K562 (cell line): ENCODE measurements around the gene TMEM179. TPM values are rescaled to one million over a fixed set of nuclear protein-coding genes. Genes with fewer than 3 reads are reported as not detected.

Experiments
- ATAC-seq: fragments of 200-7000 bp; cut with Tn5 transposase; 3 replicates; pipeline ENCODE4 v1.9.1; 2020; ENCODE audit warnings: moderate library complexity
- BruUV-seq: library from RNA; stranded (reverse); fragments of 400-500 nt; replicated peaks from 2 replicates; lab custom pipeline; 2021; lab: Mats Ljungman, UMichigan
- CTCF ChIA-PET: fragments of 300-600 bp; formaldehyde crosslinking; extraction: SDS; loops from one replicate; lab custom pipeline; 2021; ENCODE audit warnings: low intra/inter-chr PET ratio; lab: Yijun Ruan, JAX
- POLR2A ChIA-PET: fragments of 300-600, 350-650 bp; sonication (Branson Sonifier 250); formaldehyde crosslinking; extraction: SDS; loops from one replicate; lab custom pipeline; 2021; ENCODE audit warnings: antibody characterized with exemption, inconsistent platforms; lab: Yijun Ruan, JAX
- DNase-seq, 4 experiments: peaks; one replicate each; pipeline versions ENCODE4 v3.0.0 to v3.0.0-alpha.2; 2011 to 2018; ENCODE audit warnings: low spot score in 3 of 4, mixed read lengths in 3 of 4; ENCODE audit errors: extremely low read depth in 1 of 4
- FAIRE-seq: peaks from 2 replicates; lab custom pipeline; 2011; peaks lifted over from hg19 to GRCh38; lab: Jason Lieb, UNC
- H2AFZ ChIP-seq: 2 replicates; pipeline ENCODE4 v1.6.0; 2011; ENCODE audit warnings: low read depth, low read length, control low read depth, inconsistent platforms
- H3K27ac ChIP-seq: fragments of 200-600 bp; 3 replicates; pipeline ENCODE4 v1.8.0; 2011; ENCODE audit warnings: low read depth, mild to moderate bottlenecking, control low read depth, inconsistent platforms, low read length, moderate library complexity, mixed read lengths; ENCODE audit errors: extremely low read depth
- H3K27me3 ChIP-seq, 2 experiments: fragments of 300-600 bp in 1 of 2; 2 replicates in 1 of 2; 3 replicates in 1 of 2; pipeline versions ENCODE4 v1.6.0 to v1.8.0; 2011; ENCODE audit warnings: inconsistent platforms in 2 of 2, low read length in 2 of 2, mild to moderate bottlenecking in 1 of 2, mixed read lengths in 1 of 2, moderate library complexity in 1 of 2; ENCODE audit not compliant: control insufficient read depth in 2 of 2, insufficient read depth in 2 of 2
- H3K36me3 ChIP-seq: fragments of 300-600 bp; 3 replicates; pipeline ENCODE4 v1.8.0; 2011; ENCODE audit warnings: mild to moderate bottlenecking, low read length, inconsistent platforms; ENCODE audit not compliant: control insufficient read depth, insufficient read depth
- H3K4me1 ChIP-seq, 2 experiments: fragments of 200-600 bp in 1 of 2; replicated peaks in 1 of 2; 2 replicates in 1 of 2; 3 replicates in 1 of 2; pipeline versions ENCODE4 v1.5.1 to v1.8.0; 2011; ENCODE audit warnings: inconsistent platforms in 2 of 2, low read length in 2 of 2, mild to moderate bottlenecking in 1 of 2, mixed read lengths in 1 of 2, moderate library complexity in 1 of 2; ENCODE audit not compliant: control insufficient read depth in 2 of 2, insufficient read depth in 2 of 2
- H3K4me2 ChIP-seq: 2 replicates; pipeline ENCODE4 v1.6.1; 2011; ENCODE audit warnings: low read length, control low read depth, inconsistent platforms, mixed read lengths; ENCODE audit not compliant: insufficient read depth
- H3K4me3 ChIP-seq: fragments of 200-600 bp; sonication (generic), shearing (Covaris generic); 2 replicates; pipeline ENCODE4 v1.5.1; 2016; ENCODE audit warnings: control low read depth, inconsistent platforms
- H3K79me2 ChIP-seq: fragments of 200-600 bp; 3 replicates; pipeline ENCODE4 v1.8.0; 2011; ENCODE audit warnings: low read length, inconsistent platforms; ENCODE audit not compliant: control insufficient read depth, insufficient read depth
- H3K9ac ChIP-seq, 2 experiments: 2 replicates each; pipeline versions ENCODE4 v1.6.0 to v1.6.1; 2011; ENCODE audit warnings: low read depth in 2 of 2, low read length in 2 of 2, control low read depth in 1 of 2, inconsistent platforms in 1 of 2, mild to moderate bottlenecking in 1 of 2, mixed read lengths in 1 of 2; ENCODE audit not compliant: insufficient read depth in 1 of 2
- H3K9me1 ChIP-seq: one replicate; pipeline ENCODE4 v1.6.0; 2011; ENCODE audit warnings: inconsistent platforms, mild to moderate bottlenecking, low read length, moderate library complexity; ENCODE audit not compliant: control insufficient read depth, insufficient read depth
- H3K9me3 ChIP-seq: replicated peaks from 2 replicates; pipeline ENCODE4 v1.5.1; 2011; ENCODE audit warnings: low read depth, low read length, inconsistent platforms; ENCODE audit not compliant: control insufficient read depth, insufficient read depth
- H4K20me1 ChIP-seq: replicated peaks from 2 replicates; pipeline ENCODE4 v1.6.1; 2011; ENCODE audit warnings: low read length, inconsistent platforms, mixed read lengths; ENCODE audit not compliant: control insufficient read depth, insufficient read depth
- ATF2 ChIP-seq: sonication (generic); formaldehyde crosslinking; IDR thresholded peaks from 2 replicates; pipeline ENCODE4 v1.8.1; 2022; ENCODE audit warnings: missing genetic modification reagents
- ELF1 ChIP-seq: fragments of 200-800 bp; sonication (Bioruptor generic); IDR thresholded peaks from 2 replicates; pipeline ENCODE4 v1.6.1; 2016; ENCODE audit warnings: missing genetic modification characterization, missing compliant biosample characterization
- KLF10 ChIP-seq: fragments of 250-450 bp; sonication (Bioruptor Pico); IDR thresholded peaks from 2 replicates; pipeline ENCODE4 v1.6.1; 2021; ENCODE audit warnings: matching md5 sums
- MITF ChIP-seq: IDR thresholded peaks from 2 replicates; pipeline ENCODE4 v1.6.1; 2014; ENCODE audit warnings: antibody characterized with exemption
- PURB ChIP-seq: sonication (generic); formaldehyde crosslinking; IDR thresholded peaks from 2 replicates; pipeline ENCODE4 v1.9.0; 2021; ENCODE audit warnings: low read depth, mild to moderate bottlenecking, missing genetic modification reagents
- RUNX1 ChIP-seq: sonication (generic); IDR thresholded peaks from 2 replicates; pipeline ENCODE4 v1.6.1; 2016; ENCODE audit warnings: antibody characterized with exemption, low read depth
- XRCC5 ChIP-seq: fragments of 200-400 bp; formaldehyde crosslinking; IDR thresholded peaks from 2 replicates; pipeline ENCODE4 v1.6.1; 2017; ENCODE audit warnings: low read depth, mild to moderate bottlenecking, low read length
- ZBTB49 ChIP-seq: sonication (generic); formaldehyde crosslinking; IDR thresholded peaks from 2 replicates; pipeline ENCODE4 v1.8.0; 2022; ENCODE audit warnings: missing genetic modification reagents, mild to moderate bottlenecking, borderline replicate concordance
- WGBS: fragments of 100-300 bp; shearing (Covaris generic); methylation state at CpG from one replicate; pipeline ENCODE4 v1.1.6; 2016; ENCODE audit warnings: low coverage, mixed read lengths; ENCODE audit not compliant: insufficient coverage; ENCODE audit errors: missing lambda C conversion rate; 5-methylcytosine and 5-hydroxymethylcytosine counted together
- in situ Hi-C: fragments of 300-500 bp; cut with MboI; formaldehyde crosslinking; loops from 4 replicates; pipeline ENCODE4 v1.15.0; 2018; ENCODE audit warnings: inconsistent platforms, mixed read lengths
- intact Hi-C: fragments of 100-400 bp; cut with micrococcal nuclease; formaldehyde crosslinking; loops from 2 replicates; pipeline ENCODE4 v1.14.2; 2022
- polyA plus RNA-seq, 8 experiments: library from polyadenylated mRNA; depleted of rRNA in 4 of 8; stranded (reverse) in 5 of 8; unstranded in 3 of 8; fragments of >200 nt; fragmentation: Nextera tagmentation in 2 of 8; fragmentation: Illumina TruSeq in 1 of 8; extraction: Ambion mirVana in 2 of 8; extraction: Trizol in 1 of 8; gene quantifications; 2 replicates each; pipeline versions ENCODE4 v1.2.1 to v1.2.3, GENCODE V29; 2011 to 2014; ENCODE audit warnings: inconsistent platforms in 1 of 8, missing spikeins in 1 of 8
- total RNA-seq, 7 experiments: library from RNA; depleted of rRNA in 6 of 7; stranded (reverse); fragments of >200 nt in 6 of 7; fragmentation: Illumina TruSeq in 2 of 7; extraction: Trizol in 2 of 7; gene quantifications; 2 replicates each; pipeline versions ENCODE4 v1.2.1 to v1.2.3, GENCODE V29; 2011 to 2021; ENCODE audit warnings: low replicate concordance in 1 of 7

TMEM179 gene
- total and polyA plus RNA-seq, 9 of the 15 experiments (the other 6 are each of a cell fraction or from before 2014, with no cell fraction given), result not detected

GRCh38 chr14:104644656-104645378, 40.2 kb upstream of the TMEM179 start:
- H3K79me2 ChIP-seq, result no peaks in the 10 kb centered on the region
- no peaks in the 10 kb centered on the region for H3K9me3 ChIP-seq
- no peaks in the 10 kb centered on the region for H3K9me1 ChIP-seq
- H3K27ac ChIP-seq, result no peak overlapping the region
- CTCF ChIA-PET, result no interaction called here
- no peak overlapping the region for H3K4me3 ChIP-seq
- H3K4me2 ChIP-seq, result no peak overlapping the region
- FAIRE-seq, result no peak
- H3K4me1 ChIP-seq, result peaks cover 0 to 17% of the 10 kb centered on the region in 2 experiments; a peak in 3 of 5 replicates
- ATAC-seq, result no peak
- H3K27me3 ChIP-seq, result peaks cover 6 to 18% of the 10 kb centered on the region in 2 experiments; a peak in 4 of 5 replicates
- H2AFZ ChIP-seq, result no peak overlapping the region
- no TSS peak for BruUV-seq
- WGBS, result 14% methylated on average over 11 of the region's 11 CpGs
- intact Hi-C loops, result no loop called here
- TF ChIP-seq XRCC5, result no peak
- no peak for TF ChIP-seq RUNX1
- no peak for TF ChIP-seq ATF2 (CRISPR knock-in tag)
- no peak for TF ChIP-seq MITF
- no peak for TF ChIP-seq PURB (CRISPR knock-in tag)
- no peak for TF ChIP-seq ZBTB49
- TF ChIP-seq ELF1 (tag), result no peak
- TF ChIP-seq KLF10 (CRISPR knock-in tag), result no peak
- POLR2A ChIA-PET, result interaction anchor here (0.6 to 2.0 kb wide), 2 partner anchors 19 to 32 kb away, joined by 5 to 6 read pairs; no protein-coding TSS in a partner anchor
- H3K36me3 ChIP-seq, result no peaks in the 10 kb centered on the region
- H4K20me1 ChIP-seq, result no peaks in the 10 kb centered on the region
- peak in 1 of 4 experiments; percentile 2 for DNase-seq
- no peak overlapping the region for H3K9ac ChIP-seq
- in situ Hi-C loops, result loop anchor here (10.0 kb wide), 1 partner anchor 570 kb away; no protein-coding TSS in a partner anchor
